GM18508 (cell line): ENCODE results near the gene ALG2.
A peak's percentile ranks its signal among the peaks of the same experiment; 100 is the strongest.

ENCODE experiments used
- ATAC-seq: cut with Tn5 transposase; IDR thresholded peaks from one replicate; pipeline ENCODE4 v1.9.1; 2021; ENCODE audit warnings: moderate number of reproducible peaks; ENCODE audit not compliant: insufficient read depth, unreplicated experiment

The ALG2 gene, protein sequence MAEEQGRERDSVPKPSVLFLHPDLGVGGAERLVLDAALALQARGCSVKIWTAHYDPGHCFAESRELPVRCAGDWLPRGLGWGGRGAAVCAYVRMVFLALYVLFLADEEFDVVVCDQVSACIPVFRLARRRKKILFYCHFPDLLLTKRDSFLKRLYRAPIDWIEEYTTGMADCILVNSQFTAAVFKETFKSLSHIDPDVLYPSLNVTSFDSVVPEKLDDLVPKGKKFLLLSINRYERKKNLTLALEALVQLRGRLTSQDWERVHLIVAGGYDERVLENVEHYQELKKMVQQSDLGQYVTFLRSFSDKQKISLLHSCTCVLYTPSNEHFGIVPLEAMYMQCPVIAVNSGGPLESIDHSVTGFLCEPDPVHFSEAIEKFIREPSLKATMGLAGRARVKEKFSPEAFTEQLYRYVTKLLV

GRCh38 chr9:99221621-99222415 is at the start of gene ALG2, which contains the start of gene SEC61B:
TSS of gene ALG2 (minus strand) at chr9:99221942. CDS start at chr9:99221894, 48 bp downstream.
TSS of gene SEC61B (plus strand) at chr9:99222282. CDS start at chr9:99222364, 82 bp downstream.
- ATAC-seq: peak; percentile 80

DNA sequence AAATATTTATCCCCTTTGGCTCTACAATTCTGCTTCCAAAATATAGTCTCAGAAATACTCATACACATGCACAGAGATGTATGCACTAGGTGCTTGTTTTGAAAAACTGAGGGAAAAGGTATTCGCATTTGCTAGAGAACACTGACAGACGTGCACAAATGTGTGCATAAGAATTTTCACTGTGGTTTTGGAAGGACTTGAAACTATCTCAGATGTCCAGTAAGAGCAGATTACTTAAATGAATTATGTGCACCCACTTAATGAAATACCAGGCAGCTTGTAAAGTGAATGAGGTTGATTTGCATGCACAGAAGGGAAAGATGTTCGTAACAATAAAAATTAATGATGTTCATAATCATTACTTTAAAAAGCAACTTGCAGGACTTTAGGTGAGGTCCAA is 48.7 kb upstream of the ALG2 start:
- no peak for ATAC-seq

DNA sequence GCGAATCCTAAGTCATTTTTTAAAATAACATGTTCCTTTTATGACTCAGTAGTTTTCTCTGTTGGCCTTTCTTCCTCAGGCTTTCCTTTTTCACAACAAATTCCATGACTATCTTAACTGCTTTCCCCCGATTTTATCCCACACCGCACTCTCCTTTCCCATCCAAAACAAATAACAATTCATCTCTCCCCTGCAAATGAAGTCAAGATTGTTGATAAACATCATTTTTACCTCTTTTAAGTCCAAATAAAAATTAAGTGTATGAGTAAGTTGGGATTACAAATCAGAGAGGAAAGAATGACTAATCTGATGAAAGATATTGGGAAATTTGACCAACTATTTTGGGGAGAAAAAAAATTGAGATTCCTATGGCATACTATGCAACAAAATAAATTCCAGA is 47.7 kb upstream of the ALG2 start:
- ATAC-seq: no peak

DNA sequence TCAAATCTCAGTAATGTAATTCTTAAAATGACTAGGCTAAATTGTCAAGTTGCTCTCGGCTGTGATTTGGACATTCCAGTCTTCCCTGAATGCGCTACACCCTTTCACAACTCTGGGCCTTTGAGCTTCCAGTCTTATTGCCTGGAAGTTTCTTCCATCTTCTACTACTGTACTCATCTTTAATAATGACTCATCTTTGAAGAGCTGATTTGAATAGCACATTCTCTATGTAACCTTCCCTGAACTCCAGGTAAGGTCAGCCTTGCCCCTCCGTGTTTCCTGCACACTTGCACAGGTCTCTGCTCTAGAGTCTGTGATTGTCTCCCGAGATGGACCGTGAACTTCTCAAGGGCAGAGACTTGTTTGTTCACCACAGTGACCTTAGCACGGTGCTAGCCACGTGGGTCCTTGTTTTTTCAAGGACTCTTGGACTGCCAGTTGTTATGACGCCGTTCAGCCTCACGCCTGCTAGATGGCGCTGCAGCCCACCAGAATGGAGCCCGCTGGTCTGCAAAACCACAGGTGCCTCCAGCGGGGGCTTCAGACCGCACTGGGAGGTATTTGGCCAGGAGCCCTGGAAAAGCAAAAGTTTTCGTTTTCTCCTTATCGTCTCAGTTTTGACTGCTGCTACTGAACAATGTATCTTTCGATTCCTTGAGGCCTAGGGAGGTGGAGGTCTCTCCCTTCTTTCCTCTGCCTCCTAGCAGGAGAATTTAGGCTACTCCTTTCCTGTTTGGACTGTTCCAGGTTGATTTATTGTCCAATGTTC is 44.7 kb upstream of the ALG2 start:
- ATAC-seq: no peak

GRCh38 chr9:99265691-99266090 is 43.9 kb upstream of the ALG2 start:
- no peak for ATAC-seq

- no peak for ATAC-seq
Observed at GRCh38 chr9:99264070-99264680, 42.4 kb upstream of the ALG2 start.

GRCh38 chr9:99262949-99263418 is 41.2 kb upstream of the ALG2 start:
- no peak for ATAC-seq

- no peak for ATAC-seq
Observed at GRCh38 chr9:99261923-99262322, 40.2 kb upstream of the ALG2 start.

GRCh38 chr9:99259231-99259918 is 37.6 kb upstream of the ALG2 start:
- no peak for ATAC-seq

- ATAC-seq: no peak
Observed at GRCh38 chr9:99257723-99258389, 36.1 kb upstream of the ALG2 start.

DNA sequence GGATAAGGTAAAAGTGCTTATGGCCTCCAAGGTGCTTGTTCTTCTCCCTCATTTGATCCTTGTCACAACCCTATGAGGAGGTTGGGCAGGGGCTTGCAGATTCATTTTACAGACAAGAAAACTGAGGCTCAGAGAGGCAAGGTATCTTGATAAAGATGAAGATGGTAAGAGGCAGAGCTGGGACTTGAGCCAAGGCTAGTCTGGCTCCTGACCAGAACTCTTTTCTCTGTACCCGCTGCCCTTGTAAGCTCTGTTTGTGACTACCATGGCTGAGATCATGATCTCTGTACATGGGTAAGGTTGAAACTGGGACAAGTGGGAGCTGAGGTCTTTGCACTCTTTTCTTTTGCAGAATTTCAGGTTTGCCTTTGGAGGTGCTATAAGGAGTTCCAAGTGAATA is 33.9 kb upstream of the ALG2 start:
- no peak for ATAC-seq

- ATAC-seq: peak; percentile 66
Observed at GRCh38 chr9:99253772-99254431, 32.2 kb upstream of the ALG2 start.

DNA sequence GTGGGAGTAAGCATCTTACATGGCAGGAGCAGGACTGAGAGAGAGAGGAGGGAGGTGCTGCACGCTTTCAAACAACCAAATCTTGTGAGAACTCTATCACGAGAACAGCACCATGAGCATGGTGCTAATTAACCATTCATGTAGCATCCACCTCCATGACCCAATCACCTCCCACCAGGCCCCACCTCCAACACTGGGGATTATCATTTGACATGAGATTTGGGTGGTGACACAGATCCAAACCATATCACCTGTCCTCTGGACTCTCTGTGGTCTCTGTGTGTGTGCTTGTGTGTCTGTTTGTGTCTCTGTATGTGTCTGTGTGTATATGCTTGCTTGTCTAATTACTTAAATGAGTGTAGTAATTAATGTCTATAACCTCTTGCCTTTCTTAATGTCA is 31.4 kb upstream of the ALG2 start:
- peak; percentile 32 for ATAC-seq

GRCh38 chr9:99251157-99251556 is 29.4 kb upstream of the ALG2 start:
- no peak for ATAC-seq

- no peak for ATAC-seq
Observed at GRCh38 chr9:99249619-99250018, 27.9 kb upstream of the ALG2 start.

GRCh38 chr9:99244344-99245260 is 22.9 kb upstream of the ALG2 start:
- ATAC-seq: peak; percentile 92

GRCh38 chr9:99241106-99241505 is 19.4 kb upstream of the ALG2 start:
- ATAC-seq: no peak
